ENCODE measurements around the gene UFD1. TPM values are rescaled to one million over a fixed set of nuclear protein-coding genes. Genes with fewer than 3 reads are reported as not detected.

The UFD1 gene
- total and polyA plus RNA-seq, 2 of the 13 experiments (the other 11 are each of a cell fraction or from before 2014, with no cell fraction given) = 47.9 to 51.1 TPM

- no peak for TF ChIP-seq MIER2 (CRISPR knock-in tag; IDR thresholded peaks at IDR 0.05)
- TF ChIP-seq TBP (CRISPR knock-in tag; IDR thresholded peaks at IDR 0.05) = no peak
- no peak for TF ChIP-seq ZNF335 (CRISPR knock-in tag; IDR thresholded peaks at IDR 0.05)
- TF ChIP-seq ZXDC (CRISPR knock-in tag; IDR thresholded peaks at IDR 0.05) = no peak
- TF ChIP-seq LBX2 (CRISPR knock-in tag; IDR thresholded peaks at IDR 0.05; ENCODE audit: borderline replicate concordance) = no peak
- TF ChIP-seq ZNF674 (CRISPR knock-in tag; IDR thresholded peaks at IDR 0.05; ENCODE audit: low read depth) = no peak
- TF ChIP-seq ZNF354B (CRISPR knock-in tag; IDR thresholded peaks at IDR 0.05) = peak; percentile 55; the same call in 1 of the 2 replicates
- TF ChIP-seq TFDP1 (CRISPR knock-in tag; IDR thresholded peaks at IDR 0.05; ENCODE audit: borderline replicate concordance) = peak; percentile 85
- TF ChIP-seq GZF1 (CRISPR knock-in tag; IDR thresholded peaks at IDR 0.05) = no peak
- TF ChIP-seq ZMYM4 (CRISPR knock-in tag; IDR thresholded peaks at IDR 0.05) = no peak
- TF ChIP-seq ARNT2 (CRISPR knock-in tag; IDR thresholded peaks at IDR 0.05; ENCODE audit: low read depth) = 0 out of 2 replicates have a peak, but pooled peaks have one; percentile 39
- TF ChIP-seq ZFP90 (CRISPR knock-in tag; IDR thresholded peaks at IDR 0.05; ENCODE audit: borderline replicate concordance) = no peak
- no peak for TF ChIP-seq NBN (conservative IDR thresholded peaks at IDR 0.05)
- TF ChIP-seq ELF3 (CRISPR knock-in tag; IDR thresholded peaks at IDR 0.05) = 0 out of 2 replicates have a peak, but pooled peaks have one; percentile 30
- no peak for TF ChIP-seq PBX2 (CRISPR knock-in tag; IDR thresholded peaks at IDR 0.05)
- TF ChIP-seq FUBP1 (CRISPR knock-in tag; IDR thresholded peaks at IDR 0.05; ENCODE audit: borderline replicate concordance) = no peak
- TF ChIP-seq ZFP91 (CRISPR knock-in tag; IDR thresholded peaks at IDR 0.05; ENCODE audit: borderline replicate concordance) = no peak; the same call in 1 of the 2 replicates
- TF ChIP-seq RAD21 (CRISPR knock-in tag; IDR thresholded peaks at IDR 0.05) = peak; percentile 17; the same call in 1 of the 2 replicates
- TF ChIP-seq ZNF83 (CRISPR knock-in tag; IDR thresholded peaks at IDR 0.05; ENCODE audit: borderline replicate concordance) = no peak
- TF ChIP-seq MYC (CRISPR knock-in tag; IDR thresholded peaks at IDR 0.05; ENCODE audit: borderline replicate concordance) = peak; percentile 97
- no peak for TF ChIP-seq GABPA (IDR thresholded peaks at IDR 0.05; ENCODE audit: low read depth, low read length)
- 0 out of 2 replicates have a peak, but pooled peaks have one; percentile 54 for TF ChIP-seq GABPA (CRISPR knock-in tag; IDR thresholded peaks at IDR 0.05; ENCODE audit: low read depth)
Measured at GRCh38 chr22:19430890-19431541, 48.0 kb downstream of the UFD1 start (continued).

Measured in HepG2 (cell line).